Chondrocyte (in vitro differentiated cells): ENCODE data around the gene PDE4D. TPM values are rescaled to one million over a fixed set of nuclear protein-coding genes. Genes with fewer than 3 reads are reported as not detected.
"Not testable (repeated sequence)": the region's sequence is repeated elsewhere in the genome, so short reads cannot be mapped to it uniquely, and the experiment has no call there.

Source experiments
- DNase-seq: peaks from one replicate; pipeline ENCODE4 v3.0.0; 2021; ENCODE audit warnings: mixed read lengths, low spot score
- H3K27ac Mint-ChIP-seq: one replicate; pipeline ENCODE4 v1.8.0; 2021; ENCODE audit warnings: mild to moderate bottlenecking, moderate library complexity, mixed read lengths; ENCODE audit not compliant: unreplicated experiment
- H3K27me3 Mint-ChIP-seq: 2 replicates; pipeline ENCODE4 v1.8.0; 2021; ENCODE audit warnings: low read depth, mixed read lengths
- H3K36me3 Mint-ChIP-seq: 2 replicates; pipeline ENCODE4 v1.8.0; 2021; ENCODE audit warnings: low read depth, mixed read lengths
- H3K4me1 Mint-ChIP-seq: 2 replicates; pipeline ENCODE4 v1.8.0; 2021; ENCODE audit warnings: low read depth, mild to moderate bottlenecking, mixed read lengths
- H3K4me3 Mint-ChIP-seq: one replicate; pipeline ENCODE4 v1.8.0; 2021; ENCODE audit warnings: mild to moderate bottlenecking, moderate library complexity, mixed read lengths; ENCODE audit not compliant: unreplicated experiment
- H3K9me3 Mint-ChIP-seq: 2 replicates; pipeline ENCODE4 v1.8.0; 2021; ENCODE audit warnings: low read depth, mixed read lengths
- CTCF ChIP-seq: fragments of 200-600 bp; sonication (generic); IDR thresholded peaks from 2 replicates; pipeline ENCODE4 v1.5.0; 2021; ENCODE audit warnings: antibody characterized with exemption, mild to moderate bottlenecking, moderate library complexity
- total RNA-seq: library from RNA; stranded (reverse); gene quantifications from 3 replicates; pipeline ENCODE4 v1.2.1, GENCODE V29; 2021

PDE4D gene
- total RNA-seq, 1 donor from 2014 or later: 21.1 TPM

DNA sequence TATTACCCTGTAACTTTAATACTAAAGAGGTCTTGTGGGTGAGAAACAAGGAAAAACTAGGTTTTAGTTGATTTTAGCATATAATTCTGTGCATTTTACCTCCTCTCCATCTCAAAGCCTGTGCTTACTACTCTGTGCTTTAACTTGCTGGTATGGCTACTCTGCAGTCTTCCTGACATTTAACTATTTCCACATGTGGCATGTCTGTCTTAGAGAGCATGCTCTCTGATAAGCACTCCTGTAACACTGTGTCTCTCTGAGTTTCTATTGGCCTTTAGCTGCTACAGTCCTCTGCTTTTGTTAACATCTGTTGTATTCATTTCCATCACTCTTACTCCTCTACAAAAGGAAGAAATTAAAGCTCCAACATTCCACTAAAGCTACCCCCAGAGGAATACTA is 892.4 kb downstream of the PDE4D start:
- Mint-ChIP-seq H3K9me3 (peaks cover 3% of the 10 kb centered on the region), H3K27ac (no peak overlapping the region), H3K4me1 (peaks cover 4% of the 10 kb centered on the region), H3K27me3 (no peaks in the 10 kb centered on the region), H3K36me3 (peaks cover 2% of the 10 kb centered on the region), H3K4me3 (no peak overlapping the region)
- DNase-seq: no peak
- no peak for TF ChIP-seq CTCF

DNA sequence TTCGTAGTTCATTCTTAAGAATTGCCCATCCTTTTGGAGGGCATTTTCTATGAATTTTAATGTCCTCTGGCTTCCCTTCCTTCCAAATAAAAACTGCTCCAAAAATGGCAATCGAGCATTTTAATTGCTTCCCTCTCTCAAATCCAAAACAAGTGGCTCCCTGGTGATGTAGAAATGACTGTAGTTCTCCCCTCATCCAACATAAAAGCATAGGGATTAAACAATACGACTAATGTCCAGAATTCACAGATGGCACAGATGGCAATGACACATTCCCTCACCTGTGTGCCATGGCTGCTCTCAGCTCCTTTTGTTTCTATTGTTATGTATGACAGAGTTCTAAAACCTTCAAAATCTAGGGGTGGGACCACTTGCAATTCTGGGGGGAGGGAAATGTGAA is 893.3 kb downstream of the PDE4D start:
- TF ChIP-seq CTCF: no peak
- Mint-ChIP-seq H3K27me3 (no peaks in the 10 kb centered on the region), H3K4me3 (no peak overlapping the region), H3K36me3 (peaks cover 2% of the 10 kb centered on the region), H3K4me1 (peaks cover 4% of the 10 kb centered on the region), H3K27ac (no peak overlapping the region), H3K9me3 (peaks cover 3% of the 10 kb centered on the region)
- DNase-seq: no peak

DNA sequence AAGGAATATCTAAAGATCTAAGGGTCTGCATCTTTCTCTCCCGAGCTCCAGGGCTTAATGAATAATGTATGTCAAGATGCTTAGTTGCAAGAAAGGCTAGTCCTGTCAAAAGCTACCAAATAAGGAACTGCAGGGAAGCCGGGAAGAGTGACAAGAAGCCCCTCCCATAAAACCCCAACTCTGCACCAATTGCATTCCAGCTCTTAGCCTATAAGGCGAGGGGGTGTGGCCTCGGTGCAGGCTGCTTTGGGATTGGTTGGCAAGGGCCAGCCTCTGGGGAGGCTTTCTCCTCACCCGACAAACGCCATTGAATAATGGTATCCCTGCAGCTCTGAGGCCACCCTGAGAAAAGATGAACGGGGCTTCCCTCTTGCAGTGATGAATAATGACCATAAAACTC is 893.7 kb downstream of the PDE4D start:
- Mint-ChIP-seq H3K9me3 (peaks cover 3% of the 10 kb centered on the region), H3K4me3 (no peak overlapping the region), H3K36me3 (peaks cover 2% of the 10 kb centered on the region), H3K27me3 (no peaks in the 10 kb centered on the region), H3K4me1 (peaks cover 4% of the 10 kb centered on the region), H3K27ac (no peak overlapping the region)
- no peak for TF ChIP-seq CTCF
- no peak for DNase-seq

DNA sequence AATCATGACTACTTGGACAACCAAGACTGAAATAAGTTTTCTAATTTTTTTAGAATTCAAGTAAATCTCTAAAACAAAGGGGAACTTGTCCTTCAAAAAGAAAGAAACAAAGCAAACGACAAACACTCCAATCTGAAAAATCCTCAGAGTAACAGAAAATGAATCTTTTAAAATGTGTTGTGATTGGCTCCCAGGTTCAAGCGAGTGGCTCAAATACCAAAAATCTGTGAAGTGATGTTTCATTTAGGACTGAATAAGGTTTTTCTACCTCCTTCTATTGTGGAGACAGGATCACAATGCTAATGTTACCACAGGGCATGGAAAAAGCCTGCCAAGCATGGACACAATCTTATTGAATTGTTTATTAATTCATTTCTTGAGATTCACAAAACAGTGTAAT is 895.0 kb downstream of the PDE4D start:
- peaks cover 4% of the 10 kb centered on the region for H3K4me1 Mint-ChIP-seq
- H3K27me3 Mint-ChIP-seq: no peaks in the 10 kb centered on the region
- no peak for DNase-seq
- H3K36me3 Mint-ChIP-seq: peaks cover 2% of the 10 kb centered on the region
- peaks cover 3% of the 10 kb centered on the region for H3K9me3 Mint-ChIP-seq
- H3K4me3 Mint-ChIP-seq: no peak overlapping the region
- no peak overlapping the region for H3K27ac Mint-ChIP-seq
- no peak for TF ChIP-seq CTCF

GRCh38 chr5:58995779-58996178 is 897.7 kb downstream of the PDE4D start:
- not testable (repeated sequence) for H3K9me3 Mint-ChIP-seq, H3K4me1 Mint-ChIP-seq, H3K27ac Mint-ChIP-seq, H3K36me3 Mint-ChIP-seq, H3K27me3 Mint-ChIP-seq, H3K4me3 Mint-ChIP-seq, DNase-seq

- no peaks in the 10 kb centered on the region for H3K4me1 Mint-ChIP-seq
- H3K4me3 Mint-ChIP-seq: no peak overlapping the region
- TF ChIP-seq CTCF: no peak
- no peak for DNase-seq
- H3K36me3 Mint-ChIP-seq: peaks cover 7% of the 10 kb centered on the region
- no peaks in the 10 kb centered on the region for H3K9me3 Mint-ChIP-seq
- no peaks in the 10 kb centered on the region for H3K27me3 Mint-ChIP-seq
- no peak overlapping the region for H3K27ac Mint-ChIP-seq
Measured at GRCh38 chr5:58993461-58993860, 900.1 kb downstream of the PDE4D start.
